Right lobe of liver (tissue), 6 donors: ENCODE data around the gene UQCR11. TPM values are rescaled to one million over a fixed set of nuclear protein-coding genes. Genes with fewer than 3 reads are reported as not detected.

Experiments
- ATAC-seq, 4 donors: fragments of 200-7000 bp; cut with Tn5 transposase; one replicate each; pipeline ENCODE4 v1.9.1; 2020; ENCODE audit warnings: mild to moderate bottlenecking in 4 of 4, moderate library complexity in 4 of 4
- DNase-seq, 3 donors: peaks; one replicate each; pipeline ENCODE4 v3.0.0-alpha.2; 2020
- H3K27ac ChIP-seq, 3 donors: fragments of 200-600 bp; one replicate each; pipeline ENCODE4 v1.8.0; 2022
- H3K27me3 ChIP-seq, 2 donors: fragments of 200-600 bp; one replicate each; pipeline ENCODE4 v1.8.0; 2022
- H3K36me3 ChIP-seq, 4 donors: fragments of 200-600 bp; sonication (generic) in 1 of 4; one replicate each; pipeline versions ENCODE4 v1.5.1 to v1.8.0; 2017 to 2022; ENCODE audit warnings: control low read depth in 1 of 4
- H3K4me1 ChIP-seq, 4 donors: fragments of 200-600 bp; sonication (generic) in 1 of 4; one replicate each; pipeline versions ENCODE4 v1.5.1 to v1.8.0; 2017 to 2022; ENCODE audit warnings: control low read depth in 1 of 4
- H3K4me3 ChIP-seq, 3 donors: fragments of 200-600 bp; one replicate each; pipeline ENCODE4 v1.8.0; 2022
- H3K9me3 ChIP-seq, 4 donors: fragments of 200-600 bp; sonication (generic) in 1 of 4; one replicate each; pipeline versions ENCODE4 v1.5.1 to v1.8.0; 2017 to 2022; ENCODE audit warnings: control low read depth in 1 of 4
- POLR2A ChIP-seq: fragments of 450-650 bp; IDR thresholded peaks from one replicate; pipeline ENCODE4 v1.6.1; 2017; ENCODE audit warnings: antibody characterized with exemption, mild to moderate bottlenecking
- WGBS: methylation state at CpG from one replicate; pipeline ENCODE4 v1.1.6; 2018; ENCODE audit warnings: low coverage, low lambda C conversion rate; ENCODE audit not compliant: insufficient coverage; ENCODE audit errors: missing lambda C conversion rate; 5-methylcytosine and 5-hydroxymethylcytosine counted together
- intact Hi-C, 2 donors: fragments of 100-400 bp; cut with DNase I; formaldehyde crosslinking; loops; one replicate each; pipeline versions ENCODE4 v1.11.2 to v1.14.1; 2022
- total RNA-seq, 6 experiments: library from RNA; depleted of rRNA in 2 of 6; stranded (reverse); fragments of >200 nt in 2 of 6; fragmentation: NEBNext Ultra II Directional in 3 of 6; extraction: Animal tissue kit (Norgen Biotek cat#: 25700) in 3 of 6; gene quantifications; one replicate each; pipeline versions ENCODE4 v1.1.0 to v1.2.4, GENCODE V29; 2016 to 2023
- TF ChIP-seq, protein P1 (sequence below), 4 donors: fragments of 200-600 bp in 3 of 4; fragments of 450-650 bp in 1 of 4; IDR thresholded peaks; one replicate each; pipeline versions ENCODE4 v1.5.1 to v1.8.0; 2016 to 2022; ENCODE audit warnings: antibody characterized with exemption in 4 of 4, mild to moderate bottlenecking in 2 of 4
- donor health status: DM: no; HTN: yes; CAD: no.
- donor health status: DM: no; HTN: no; CAD: no.
- donor health status: DM: no; HTN: no; CAD: no.
- donor health status: DM: no; HTN: yes; CAD: no.
- donor health status: DM: no; HTN: yes; CAD: no.

The UQCR11 gene
- total RNA-seq, 6 experiments from 2014 or later = 59.6 to 202 (median 172) TPM

- no peak for ATAC-seq
- Histone ChIP-seq H3K4me1 (peaks cover 0 to 18% (median 4%) of the 10 kb centered on the region in 4 donors), H3K4me3 (no peak overlapping the region), H3K9me3 (no peaks in the 10 kb centered on the region), H3K27me3 (no peaks in the 10 kb centered on the region), H3K27ac (no peak overlapping the region), H3K36me3 (peaks cover 0 to 11% (median 0%) of the 10 kb centered on the region in 4 donors)
- intact Hi-C loops = no loop called here
- DNase-seq = no peak
- no peak for TF ChIP-seq POLR2A
- 74% methylated on average over 10 of the region's 23 CpGs for WGBS
These were observed 3.3 kb upstream of the UQCR11 start for GRCh38 chr19:1608359-1609102.

DNA sequence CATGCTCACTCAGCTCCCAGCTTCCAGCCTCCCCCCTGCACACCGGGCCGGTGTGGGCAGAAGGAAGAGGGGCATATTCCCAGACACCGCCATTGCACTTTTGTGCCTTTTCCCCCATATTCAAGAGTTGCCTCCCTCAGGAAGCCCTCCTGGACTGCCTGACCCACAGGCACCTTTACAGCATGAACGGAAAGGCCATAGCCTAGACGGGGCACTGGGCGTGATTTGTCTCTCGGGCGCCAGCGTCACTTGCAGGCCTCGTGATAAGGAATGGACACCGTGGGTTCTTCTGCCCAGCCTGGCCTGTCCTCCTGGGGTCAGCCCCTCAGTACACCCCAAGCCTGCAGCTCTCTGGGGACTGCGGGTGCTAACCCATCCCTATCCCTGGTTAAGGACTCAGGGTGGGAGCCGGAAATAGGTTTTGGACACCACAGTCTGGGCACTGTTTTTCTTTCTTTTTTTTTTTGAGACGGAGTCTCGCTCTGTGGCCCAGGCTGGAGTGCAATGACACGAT, 933 bp upstream of the UQCR11 start:
- H3K27me3 ChIP-seq = no peaks in the 10 kb centered on the region
- H3K27ac ChIP-seq = peak overlapping the region; percentile 57 to 83 (median 66)
- TF ChIP-seq POLR2A = no peak
- TF ChIP-seq, protein P1, sequence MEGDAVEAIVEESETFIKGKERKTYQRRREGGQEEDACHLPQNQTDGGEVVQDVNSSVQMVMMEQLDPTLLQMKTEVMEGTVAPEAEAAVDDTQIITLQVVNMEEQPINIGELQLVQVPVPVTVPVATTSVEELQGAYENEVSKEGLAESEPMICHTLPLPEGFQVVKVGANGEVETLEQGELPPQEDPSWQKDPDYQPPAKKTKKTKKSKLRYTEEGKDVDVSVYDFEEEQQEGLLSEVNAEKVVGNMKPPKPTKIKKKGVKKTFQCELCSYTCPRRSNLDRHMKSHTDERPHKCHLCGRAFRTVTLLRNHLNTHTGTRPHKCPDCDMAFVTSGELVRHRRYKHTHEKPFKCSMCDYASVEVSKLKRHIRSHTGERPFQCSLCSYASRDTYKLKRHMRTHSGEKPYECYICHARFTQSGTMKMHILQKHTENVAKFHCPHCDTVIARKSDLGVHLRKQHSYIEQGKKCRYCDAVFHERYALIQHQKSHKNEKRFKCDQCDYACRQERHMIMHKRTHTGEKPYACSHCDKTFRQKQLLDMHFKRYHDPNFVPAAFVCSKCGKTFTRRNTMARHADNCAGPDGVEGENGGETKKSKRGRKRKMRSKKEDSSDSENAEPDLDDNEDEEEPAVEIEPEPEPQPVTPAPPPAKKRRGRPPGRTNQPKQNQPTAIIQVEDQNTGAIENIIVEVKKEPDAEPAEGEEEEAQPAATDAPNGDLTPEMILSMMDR (IDR thresholded peaks at IDR 0.05) = no peak
- peaks cover 0 to 22% (median 4%) of the 10 kb centered on the region in 4 donors for H3K4me1 ChIP-seq
- WGBS = 15% methylated on average over 15 of the region's 16 CpGs
- H3K4me3 ChIP-seq = peak overlapping the region; percentile 86 to 100 (median 99)
- no peaks in the 10 kb centered on the region for H3K9me3 ChIP-seq
- DNase-seq = no peak
- ATAC-seq = peak; percentile 8 to 38 (median 12)
- peaks cover 0 to 2% (median 0%) of the 10 kb centered on the region in 4 donors for H3K36me3 ChIP-seq
- intact Hi-C loops = no loop called here

GRCh38 chr19:1602091-1602707, 3.1 kb downstream of the UQCR11 start:
- ATAC-seq (no peak), DNase-seq (no peak)
- Histone ChIP-seq H3K36me3 (peaks cover 0 to 24% (median 10%) of the 10 kb centered on the region in 4 donors), H3K4me1 (peaks cover 0 to 22% (median 4%) of the 10 kb centered on the region in 4 donors), H3K27ac (no peak overlapping the region), H3K9me3 (no peaks in the 10 kb centered on the region), H3K27me3 (no peaks in the 10 kb centered on the region), H3K4me3 (no peak overlapping the region)
- intact Hi-C loops = no loop called here
- TF ChIP-seq POLR2A = no peak
- TF ChIP-seq, protein P1 (IDR thresholded peaks at IDR 0.05) = no peak
- WGBS = 93% methylated on average over 12 of the region's 21 CpGs

DNA sequence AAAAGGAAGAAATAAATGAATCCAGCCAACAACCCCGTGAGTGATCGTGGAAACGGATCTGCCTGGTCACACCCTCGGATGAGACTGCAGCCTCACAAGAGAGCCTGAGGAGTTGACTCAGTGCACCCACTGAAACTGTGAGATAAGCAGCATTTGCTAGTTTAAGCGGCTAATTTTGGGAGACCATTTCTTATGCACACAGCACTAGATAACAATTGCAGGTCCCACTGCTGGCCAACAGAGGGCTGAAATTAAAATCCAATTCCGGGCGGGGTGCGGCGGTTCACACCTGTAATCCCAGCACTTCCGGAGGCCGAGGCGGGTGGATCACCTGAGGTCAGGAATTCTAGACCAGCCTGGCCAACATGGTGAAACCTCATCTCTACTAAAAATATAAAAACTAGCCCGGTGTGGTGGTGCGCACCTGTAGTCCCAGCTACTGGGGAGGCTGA, 3.6 kb downstream of the UQCR11 start:
- H3K4me1 ChIP-seq = peaks cover 0 to 22% (median 4%) of the 10 kb centered on the region in 4 donors
- TF ChIP-seq, protein P1 (IDR thresholded peaks at IDR 0.05) = no peak
- no peak for TF ChIP-seq POLR2A
- WGBS = 77% methylated on average over 5 of the region's 14 CpGs
- DNase-seq = no peak
- H3K9me3 ChIP-seq = no peaks in the 10 kb centered on the region
- intact Hi-C loops = no loop called here
- ATAC-seq = no peak
- H3K27ac ChIP-seq = no peak overlapping the region
- H3K27me3 ChIP-seq = no peaks in the 10 kb centered on the region
- H3K4me3 ChIP-seq = no peak overlapping the region
- H3K36me3 ChIP-seq = peaks cover 0 to 29% (median 13%) of the 10 kb centered on the region in 4 donors

- Histone ChIP-seq H3K27ac (no peak overlapping the region), H3K9me3 (no peaks in the 10 kb centered on the region), H3K4me1 (peaks cover 0 to 13% (median 0%) of the 10 kb centered on the region in 4 donors), H3K4me3 (no peak overlapping the region), H3K36me3 (peaks cover 0 to 31% (median 15%) of the 10 kb centered on the region in 4 donors), H3K27me3 (no peaks in the 10 kb centered on the region)
- WGBS = no CpG with 5 or more reads among the region's 15 CpGs
- TF ChIP-seq, protein P1 (IDR thresholded peaks at IDR 0.05) = no peak
- TF ChIP-seq POLR2A = no peak
- no peak for DNase-seq
- ATAC-seq = peak in 1 of 4 donors; percentile 31
- intact Hi-C loops = no loop called here
These were observed 5.8 kb downstream of the UQCR11 start for GRCh38 chr19:1599460-1599846.
